GM21360 (cell line): ENCODE data around the gene RBM33.

Experiments
- ATAC-seq: cut with Tn5 transposase; IDR thresholded peaks from one replicate; pipeline ENCODE4 v1.9.1; 2021; ENCODE audit warnings: mild to moderate bottlenecking, moderate library complexity; ENCODE audit not compliant: unreplicated experiment

RBM33 gene

DNA sequence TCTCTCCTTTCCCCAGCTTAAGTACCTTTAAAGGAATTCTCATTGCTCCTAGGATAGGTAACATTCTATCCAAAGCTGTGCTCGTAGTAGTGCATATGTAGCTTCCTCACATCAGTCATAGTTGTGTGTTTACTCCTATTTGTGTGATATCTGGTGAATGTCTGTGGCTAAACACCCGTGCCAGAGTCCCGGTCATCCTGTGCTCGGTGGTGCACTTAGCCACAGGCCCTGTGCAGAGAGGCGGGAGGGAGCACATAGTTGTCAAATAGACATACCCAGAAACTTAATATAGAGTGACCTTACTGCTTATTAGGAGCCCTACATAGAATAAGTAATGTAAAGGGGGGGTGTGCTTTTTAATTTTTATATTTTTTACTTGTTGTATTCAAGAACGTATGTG is 76.6 kb downstream of the RBM33 start:
- ATAC-seq, result peak; percentile 42

DNA sequence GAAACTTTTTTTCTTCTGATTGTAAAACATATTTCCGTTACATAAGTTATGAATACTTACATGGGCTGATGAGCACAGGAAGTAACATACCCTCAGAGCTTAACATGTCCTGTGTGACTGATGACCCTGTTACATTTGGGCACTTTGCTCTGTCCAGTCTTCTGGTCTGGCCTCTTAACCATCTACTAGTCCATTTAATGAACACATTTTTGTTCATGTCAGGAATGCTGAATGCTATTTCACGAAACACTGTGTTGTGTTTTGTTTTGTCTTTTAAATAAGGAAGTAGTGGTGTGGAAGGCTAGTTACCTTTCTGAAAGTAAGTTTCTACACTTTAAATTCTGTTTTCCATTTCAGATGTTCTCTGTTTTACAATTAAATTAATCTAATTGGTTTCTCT is 77.7 kb downstream of the RBM33 start:
- peak; percentile 50 for ATAC-seq

GRCh38 chr7:155722936-155723335 is 78.5 kb downstream of the RBM33 start:
- no peak for ATAC-seq

DNA sequence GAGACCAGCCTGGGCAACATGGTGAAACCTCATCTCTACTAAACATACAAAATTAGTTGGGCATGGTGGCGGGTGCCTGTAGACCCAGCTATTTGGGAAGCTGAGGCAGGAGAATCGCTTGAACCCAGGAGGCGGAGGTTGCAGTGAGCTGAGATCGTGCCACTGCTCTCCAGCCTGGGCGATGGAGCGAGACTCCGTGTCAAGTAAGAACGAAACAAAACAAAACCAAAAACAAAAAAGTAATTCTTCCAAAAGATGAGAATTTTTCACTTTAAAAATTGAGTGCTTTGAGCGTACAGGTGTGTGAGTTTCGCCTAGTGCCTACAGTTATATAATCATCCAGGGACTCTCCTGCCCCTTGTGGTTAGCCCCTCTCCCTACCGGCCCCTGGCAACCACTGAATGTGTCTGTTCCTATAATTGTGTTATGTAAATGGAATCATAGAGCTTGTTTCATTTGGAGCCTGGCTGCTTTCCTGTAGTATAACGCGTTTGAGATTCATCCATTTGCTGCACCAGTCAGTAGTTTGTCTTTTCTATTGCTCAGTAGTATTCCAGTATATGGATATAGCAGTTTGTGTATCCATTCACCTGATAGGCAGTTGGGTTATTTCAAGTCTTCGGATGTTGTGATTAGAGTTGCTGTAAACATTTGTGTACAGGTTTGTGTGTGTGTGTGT is 80.0 kb downstream of the RBM33 start:
- ATAC-seq, result peak; percentile 59

DNA sequence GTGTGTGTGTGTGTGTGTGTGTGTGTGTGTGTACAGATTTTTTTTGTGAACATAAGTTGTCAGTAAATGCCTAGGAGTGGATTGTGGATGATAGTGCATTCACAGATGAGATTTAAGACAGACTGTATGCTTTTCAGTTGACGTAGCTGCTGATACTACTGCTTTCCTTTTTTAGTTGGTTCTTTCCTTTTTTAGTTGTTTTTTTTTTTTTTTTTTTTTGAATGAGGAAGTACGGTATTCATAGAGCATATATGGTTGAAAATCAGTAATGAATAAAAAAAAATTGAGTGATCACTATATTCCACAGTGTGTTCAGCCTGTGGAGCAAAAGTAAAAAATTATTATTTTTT is 80.5 kb downstream of the RBM33 start:
- no peak for ATAC-seq

- ATAC-seq, result no peak
Observed at GRCh38 chr7:155727616-155728015, 83.2 kb downstream of the RBM33 start.

GRCh38 chr7:155728116-155728515 is 83.7 kb downstream of the RBM33 start:
- no peak for ATAC-seq

- no peak for ATAC-seq
Observed at GRCh38 chr7:155729847-155730246, 85.4 kb downstream of the RBM33 start.

DNA sequence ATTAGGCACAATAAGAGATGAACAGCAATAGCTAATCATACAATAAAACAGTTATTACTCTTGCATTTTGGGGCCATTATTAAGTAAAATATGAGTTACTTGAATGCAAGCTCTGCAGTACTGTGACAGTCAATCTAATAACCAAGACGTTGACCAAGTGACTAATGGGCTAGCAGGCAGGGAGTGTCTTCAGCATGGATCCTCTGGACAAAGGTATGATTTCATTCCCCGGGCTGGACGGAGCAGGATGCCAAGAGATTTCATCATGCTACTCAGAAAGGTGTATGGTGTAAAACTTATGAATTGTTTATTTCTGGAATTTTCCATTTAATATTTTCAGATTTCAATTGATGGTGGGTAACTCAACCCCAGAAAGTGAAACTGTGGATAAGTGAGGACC is 86.9 kb downstream of the RBM33 start:
- no peak for ATAC-seq

DNA sequence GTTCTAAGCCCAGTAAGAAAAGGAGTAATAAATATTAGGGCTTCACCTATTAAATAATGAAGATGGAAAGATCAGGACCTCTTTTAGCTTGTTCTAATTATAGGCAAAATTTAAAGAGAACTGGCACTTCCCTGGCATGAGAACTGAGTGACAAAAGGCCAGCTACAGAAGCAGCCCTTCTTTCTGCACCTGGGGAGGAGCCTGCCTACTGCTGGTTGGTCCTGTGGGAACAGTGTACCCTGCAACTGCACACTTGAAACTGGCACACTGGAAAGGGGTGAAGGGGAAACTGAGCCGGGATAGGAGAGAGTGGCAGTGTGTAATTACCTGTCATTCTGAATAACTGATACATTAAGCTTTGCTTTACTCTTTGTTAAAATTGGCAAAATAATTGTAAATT is 87.4 kb downstream of the RBM33 start:
- no peak for ATAC-seq

DNA sequence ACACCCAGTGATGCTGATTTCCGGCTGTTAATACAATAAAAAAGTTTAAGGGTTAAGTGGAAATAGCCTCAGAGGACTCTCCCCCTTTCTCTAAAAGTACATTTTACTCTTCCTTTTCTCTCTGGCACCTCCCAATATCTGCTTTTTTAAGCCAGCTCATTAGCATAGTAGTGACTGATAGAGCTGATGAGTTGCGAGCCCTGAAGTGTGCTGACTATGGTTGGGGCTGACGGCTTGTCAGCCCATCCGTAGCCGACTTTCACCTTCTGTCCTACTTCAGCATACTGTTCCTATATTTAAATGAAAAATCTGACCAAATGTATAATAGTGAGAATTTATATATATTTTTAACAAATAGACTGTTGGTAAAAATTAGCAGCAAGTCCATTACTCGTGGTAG is 87.8 kb downstream of the RBM33 start:
- ATAC-seq, result no peak

DNA sequence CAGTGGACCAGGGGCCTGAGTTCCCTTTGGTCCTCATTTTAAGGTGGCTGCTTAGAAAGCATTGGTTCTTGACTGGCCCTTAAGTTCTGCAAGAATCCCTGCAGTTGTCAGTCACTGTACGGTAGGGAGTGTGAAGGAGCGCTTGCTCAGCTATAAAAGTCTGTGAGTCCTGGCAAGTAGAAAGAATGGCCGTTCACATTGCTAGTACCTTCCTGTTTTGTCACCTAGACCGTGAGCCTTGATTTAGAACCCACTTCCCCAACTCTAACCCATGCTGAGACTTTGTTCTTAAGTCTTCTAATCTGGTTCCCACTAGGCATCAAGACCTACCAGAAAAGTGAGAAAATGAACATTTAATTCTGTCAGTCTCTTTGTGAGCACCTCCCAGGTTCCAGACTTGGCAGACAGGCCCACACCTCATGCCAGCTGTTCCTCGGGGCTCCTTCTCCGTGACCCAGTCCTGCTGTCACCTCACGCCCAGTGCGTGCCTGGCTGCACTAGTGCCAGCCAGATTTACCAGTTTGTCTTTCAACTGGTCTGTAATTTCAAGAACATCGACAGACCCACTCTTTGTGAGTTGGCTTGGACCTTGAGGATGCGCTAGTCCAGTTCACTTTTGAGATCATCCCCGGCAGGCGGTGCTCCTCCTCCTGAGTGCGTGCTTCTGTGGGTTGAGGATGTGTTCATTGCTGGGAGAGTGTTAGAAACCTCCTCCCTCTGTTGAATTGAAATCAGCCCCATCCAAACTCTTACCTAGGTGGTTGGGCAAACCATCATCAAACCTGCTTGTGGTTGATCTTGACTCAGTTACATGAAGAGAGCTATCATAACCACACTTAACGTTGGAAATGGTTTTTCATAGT is 89.4 kb downstream of the RBM33 start:
- no peak for ATAC-seq

GRCh38 chr7:155734445-155734809 is 90.0 kb downstream of the RBM33 start:
- no peak for ATAC-seq

DNA sequence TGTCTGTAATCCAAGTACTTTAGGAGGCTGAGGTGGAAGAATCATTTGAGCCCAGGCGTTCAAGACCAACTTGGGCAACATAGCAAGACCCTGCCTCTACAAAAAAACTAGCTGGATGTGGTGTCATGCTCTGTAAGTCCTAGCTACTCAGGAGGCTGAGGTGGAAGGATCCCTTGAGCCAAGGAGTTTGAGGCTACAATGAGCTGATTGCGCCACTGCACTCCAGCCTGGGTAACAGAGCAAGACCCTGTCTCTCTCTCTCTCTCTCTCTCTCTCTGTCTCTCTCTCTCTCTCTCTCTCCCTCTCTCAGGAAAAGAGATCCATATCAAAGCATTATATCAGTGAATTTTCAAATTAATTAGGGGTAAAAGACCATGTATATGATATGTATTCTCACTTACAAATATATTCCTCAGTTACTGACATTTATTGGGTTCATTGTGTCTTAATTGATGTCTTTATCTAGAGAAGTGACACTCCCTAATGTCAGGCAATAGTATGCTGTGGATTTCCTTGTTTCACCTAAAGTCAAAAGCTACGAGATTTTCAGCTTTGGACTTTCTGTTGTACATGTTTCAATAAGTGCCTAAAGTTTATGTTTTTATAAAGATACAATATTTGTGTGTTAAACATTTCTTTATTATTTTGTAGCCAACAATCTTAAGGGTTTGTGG is 91.1 kb downstream of the RBM33 start:
- no peak for ATAC-seq

- ATAC-seq, result no peak
Observed at GRCh38 chr7:155737590-155737989, 93.1 kb downstream of the RBM33 start.

- ATAC-seq, result no peak
Observed at GRCh38 chr7:155738104-155738503, 93.6 kb downstream of the RBM33 start.

DNA sequence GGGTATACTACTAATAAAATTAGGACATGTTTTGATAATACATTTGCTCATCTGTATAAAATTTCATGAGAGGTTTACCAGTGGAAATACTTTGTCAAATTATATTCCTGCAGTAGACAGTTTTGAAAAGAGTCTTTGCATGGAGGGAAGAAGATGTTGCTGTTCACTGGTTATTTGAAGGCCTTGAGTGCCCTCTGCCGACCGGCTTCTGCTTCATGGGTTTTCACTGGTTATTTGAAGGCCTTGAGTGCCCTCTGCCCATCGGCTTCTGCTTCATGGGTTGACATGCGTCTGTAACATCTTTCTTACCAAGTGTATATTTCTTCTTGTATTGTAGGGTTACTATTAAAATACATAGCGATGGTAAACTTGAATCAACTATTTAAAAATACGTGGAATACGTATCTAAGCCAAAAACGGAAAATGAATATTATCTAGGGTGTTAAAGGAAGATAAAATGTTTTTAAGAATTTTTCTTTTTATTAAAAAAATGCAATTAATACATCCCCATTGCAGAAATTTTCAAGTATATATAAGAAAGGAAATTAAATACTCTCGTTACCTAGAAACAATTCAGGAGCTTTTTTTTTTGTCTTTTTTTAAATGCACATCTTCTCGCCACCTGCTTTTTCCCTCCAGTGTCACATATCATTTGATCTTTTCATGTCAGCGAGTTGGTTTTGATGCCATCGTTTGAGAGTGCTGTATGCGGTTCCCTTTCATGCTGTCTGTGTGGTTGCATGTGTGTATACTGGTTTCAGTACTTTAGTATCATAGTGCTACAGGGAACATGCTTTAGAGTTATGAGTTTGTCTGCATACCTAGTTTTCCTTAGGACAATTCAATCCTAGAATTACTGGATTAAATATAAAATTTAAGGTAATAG is 94.4 kb downstream of the RBM33 start:
- ATAC-seq, result peak; percentile 72

DNA sequence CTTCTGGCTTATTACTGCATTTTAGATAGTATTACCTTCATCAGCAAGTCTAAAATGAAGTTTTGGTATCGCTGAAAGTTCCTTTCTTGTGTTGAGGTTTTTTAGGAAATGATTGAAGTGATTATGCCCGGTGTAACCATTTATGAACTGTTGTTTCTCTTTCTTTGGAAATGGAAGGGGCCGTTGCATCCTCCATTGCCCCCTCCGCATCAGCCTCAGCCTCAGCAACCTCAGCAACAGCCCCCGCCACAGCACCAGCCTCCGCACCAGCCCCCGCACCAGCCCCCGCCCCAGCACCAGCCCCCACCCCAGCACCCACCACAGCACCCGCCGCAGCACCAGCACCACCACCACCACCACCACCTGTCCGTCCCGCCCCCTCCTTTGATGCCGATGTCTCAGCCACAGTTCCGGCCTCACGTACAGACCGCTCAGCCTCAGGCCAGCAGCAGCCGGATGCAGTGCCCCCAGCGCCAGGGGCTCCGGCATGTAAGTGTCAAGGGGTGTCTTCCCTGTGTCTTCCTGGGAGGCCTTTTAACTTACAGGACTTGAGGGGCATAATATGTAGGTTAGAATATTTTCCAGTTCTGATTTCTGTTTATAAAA is 95.2 kb downstream of the RBM33 start:
- no peak for ATAC-seq

GRCh38 chr7:155741082-155741481 is 96.6 kb downstream of the RBM33 start:
- ATAC-seq, result no peak

- ATAC-seq, result no peak
Observed at GRCh38 chr7:155741805-155742204, 97.3 kb downstream of the RBM33 start.

DNA sequence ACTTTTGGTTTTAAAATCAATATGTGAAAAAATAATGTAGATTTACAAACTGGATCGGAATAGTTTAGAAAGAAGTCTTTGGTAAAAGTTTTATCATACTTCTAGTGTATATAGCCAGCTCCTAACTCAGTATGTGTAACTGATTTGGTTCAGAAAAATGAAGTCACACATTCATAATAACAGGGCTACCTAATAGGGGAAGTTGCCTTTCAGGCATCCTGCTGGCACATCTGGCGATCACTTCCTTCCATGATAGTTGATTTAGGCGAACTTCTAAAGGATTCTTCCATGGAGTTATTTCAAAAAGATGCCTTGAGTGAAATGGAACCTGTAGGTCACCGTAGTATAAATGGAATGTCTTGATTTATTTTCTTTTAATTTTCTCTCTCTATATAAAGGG is 98.7 kb downstream of the RBM33 start:
- no peak for ATAC-seq
